HG03520 (cell line): ENCODE data around the gene RHEB.

Experiments used
- ATAC-seq: cut with Tn5 transposase; IDR thresholded peaks from one replicate; pipeline ENCODE4 v1.9.1; 2021; ENCODE audit warnings: mild to moderate bottlenecking, moderate library complexity; ENCODE audit not compliant: unreplicated experiment

The RHEB gene

DNA sequence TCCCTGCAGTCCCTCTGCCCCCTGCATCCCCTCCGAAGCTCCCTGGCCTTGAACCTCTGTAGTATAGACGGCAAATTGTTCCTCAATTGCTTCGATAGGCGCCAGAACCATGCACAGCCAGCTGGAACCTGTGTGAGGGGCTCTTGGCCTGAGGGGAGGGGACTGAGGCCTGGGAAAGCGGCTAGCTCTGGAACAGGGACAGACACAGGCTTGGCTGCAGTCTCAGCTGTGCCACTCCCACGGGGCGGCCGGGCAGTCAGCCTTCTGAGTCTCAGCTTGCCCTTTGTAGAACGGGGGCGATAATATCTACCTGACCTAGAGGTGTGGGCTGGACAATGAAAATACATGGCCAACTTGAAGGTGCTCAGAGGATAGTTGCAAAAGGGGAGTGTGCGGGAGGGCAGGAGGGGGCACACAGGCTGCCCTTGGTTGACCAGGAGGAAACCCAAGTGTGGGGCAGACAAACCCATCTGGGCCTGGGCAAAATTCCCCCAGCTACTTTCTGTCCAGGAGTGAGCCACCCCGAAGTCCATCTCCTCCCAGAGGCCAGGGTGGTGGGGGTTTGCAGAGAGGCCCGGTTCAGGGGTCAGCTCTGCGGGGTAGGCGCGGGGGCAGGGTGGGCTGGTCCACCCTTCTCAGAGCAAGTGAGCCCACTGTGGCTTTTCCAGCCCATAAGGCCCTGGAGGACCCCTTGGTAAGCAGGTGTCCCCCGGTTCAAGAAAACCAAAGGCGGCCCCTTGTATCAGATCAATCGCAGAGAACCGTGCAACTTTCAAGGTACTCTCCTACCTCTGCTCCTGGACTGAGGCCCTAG lies 84.4 kb downstream of the RHEB start:
- no peak for ATAC-seq

DNA sequence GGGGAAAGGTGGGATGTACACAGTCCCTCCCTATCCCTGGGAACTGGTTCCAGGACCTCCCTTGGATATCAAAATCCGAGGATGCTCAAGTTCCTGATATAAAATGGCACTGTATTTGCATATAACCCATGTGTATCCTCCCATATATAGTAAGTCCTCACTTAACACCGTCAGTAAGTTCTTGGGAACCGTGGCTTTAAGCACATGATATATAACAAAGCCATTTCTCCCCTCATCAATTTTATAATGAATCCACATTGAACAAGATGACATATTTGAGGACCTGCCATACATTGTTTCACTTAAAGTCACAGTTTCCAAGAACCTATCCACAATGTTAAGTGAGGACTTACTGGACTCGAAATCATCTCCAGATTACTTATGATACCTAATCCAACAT lies 85.1 kb downstream of the RHEB start:
- ATAC-seq = no peak

- ATAC-seq = no peak
These were observed 85.8 kb downstream of the RHEB start for GRCh38 chr7:151433721-151434400.

- peak; percentile 77 for ATAC-seq
These were observed 86.8 kb downstream of the RHEB start for GRCh38 chr7:151432658-151433521.

DNA sequence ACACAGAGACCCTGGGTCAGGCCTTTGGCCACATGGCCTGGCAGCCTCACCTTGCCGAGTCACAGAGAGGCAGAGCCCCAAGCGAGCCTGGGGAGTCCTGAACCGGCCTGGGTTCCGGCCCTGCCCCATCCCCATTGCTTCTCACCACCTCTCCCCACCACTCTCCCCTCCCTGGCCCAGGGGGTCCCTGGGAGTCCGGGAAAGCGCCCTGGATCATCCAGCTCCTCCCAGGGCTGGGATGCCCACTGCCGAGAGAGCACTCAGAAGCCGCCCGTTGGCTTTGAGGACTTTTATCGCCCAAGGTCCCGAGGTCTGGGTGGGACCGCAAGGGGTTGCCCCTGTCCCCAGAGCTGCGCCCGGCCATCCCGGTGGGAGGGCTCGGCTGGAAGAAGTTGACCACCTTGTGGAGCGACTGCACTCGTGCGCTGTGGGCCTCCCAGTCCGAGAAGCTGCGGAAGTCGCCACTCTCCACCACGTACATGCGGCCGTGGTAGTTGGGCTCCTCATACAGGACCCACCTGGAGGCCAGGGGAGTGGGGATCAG lies 87.9 kb downstream of the RHEB start:
- ATAC-seq = no peak

DNA sequence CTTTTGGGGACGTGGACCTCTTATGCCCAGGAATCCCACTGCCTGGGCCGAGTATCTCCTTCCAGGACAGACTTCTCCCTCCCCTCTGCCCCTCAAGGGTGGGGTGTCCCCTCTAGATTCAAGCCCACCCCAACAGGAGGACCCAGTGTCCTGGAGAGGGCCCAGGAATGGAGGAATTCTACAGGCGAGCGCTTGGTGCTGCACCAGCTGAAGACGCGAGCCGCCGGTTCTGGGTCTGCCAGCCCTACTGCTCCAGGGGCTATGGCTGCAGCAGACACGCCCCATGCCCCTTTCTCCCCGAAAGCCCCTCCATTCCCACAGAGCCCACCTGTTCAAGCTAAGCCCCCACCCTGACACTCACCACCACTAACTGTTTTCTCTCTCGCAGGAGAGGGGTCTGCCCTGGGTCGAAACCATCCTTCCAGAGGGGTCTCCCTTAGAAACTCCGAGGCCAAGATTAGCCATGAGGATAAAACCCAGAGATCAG lies 88.4 kb downstream of the RHEB start:
- no peak for ATAC-seq

- no peak for ATAC-seq
These were observed 89.1 kb downstream of the RHEB start for GRCh38 chr7:151430391-151431205.

- ATAC-seq = no peak
These were observed 89.9 kb downstream of the RHEB start for GRCh38 chr7:151429560-151430331.

DNA sequence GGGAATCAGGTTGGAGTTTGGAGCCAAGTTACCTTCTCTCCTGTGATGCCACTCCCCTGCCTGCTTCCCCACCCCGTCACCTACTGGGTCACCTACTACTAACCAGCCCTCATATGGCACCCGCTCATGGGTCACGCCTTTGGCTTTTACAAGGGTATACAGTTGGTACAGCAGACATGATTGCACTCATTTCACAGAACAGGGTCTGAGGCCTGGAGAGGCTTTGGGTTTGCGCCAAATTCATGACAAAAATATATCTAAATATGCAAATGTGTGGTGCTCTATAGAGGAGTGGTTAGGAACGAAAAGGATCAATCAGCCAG lies 90.5 kb downstream of the RHEB start:
- ATAC-seq = no peak

DNA sequence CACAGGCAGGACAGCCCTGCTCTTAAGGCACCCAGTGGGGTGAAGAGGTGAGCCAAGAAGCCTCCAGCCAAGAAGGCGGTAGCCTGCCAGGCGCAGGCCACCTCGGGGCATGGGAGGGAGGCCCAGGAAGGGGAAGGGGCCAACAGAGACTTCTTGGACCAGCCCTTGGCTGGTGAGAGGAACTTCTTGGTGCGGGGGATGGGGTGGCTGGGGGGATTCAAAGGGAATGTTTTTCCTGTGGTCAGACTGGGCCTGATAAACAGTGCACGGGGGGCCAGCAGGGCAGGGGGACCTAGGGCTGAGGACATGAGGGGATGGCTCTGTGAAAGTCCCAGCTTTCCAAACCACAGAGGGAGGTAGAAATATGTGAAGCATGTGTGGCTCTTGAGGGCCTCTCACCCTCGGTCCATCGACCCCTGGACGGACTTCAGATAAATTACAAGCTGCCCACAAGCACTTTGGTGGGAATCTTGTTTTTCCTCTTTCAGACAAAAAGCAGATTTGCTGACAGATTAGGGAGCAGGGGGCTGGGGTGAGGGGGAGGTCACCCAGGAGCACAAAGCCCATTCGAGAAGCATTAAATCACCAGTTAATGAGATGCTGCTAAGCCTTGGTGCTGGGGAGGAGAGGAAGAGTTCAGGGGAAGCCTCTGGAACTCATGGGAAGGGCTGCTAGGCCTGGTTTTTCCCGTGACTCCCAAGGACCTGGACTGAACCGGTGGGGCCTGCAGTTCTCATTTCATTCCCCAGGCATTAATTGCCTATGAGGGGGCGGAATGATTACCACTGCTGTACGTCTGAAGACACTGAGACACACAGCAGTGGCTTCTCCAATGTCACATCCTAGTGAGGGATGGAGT lies 91.1 kb downstream of the RHEB start:
- no peak for ATAC-seq

- ATAC-seq = no peak
These were observed 91.9 kb downstream of the RHEB start for GRCh38 chr7:151427705-151428377.

DNA sequence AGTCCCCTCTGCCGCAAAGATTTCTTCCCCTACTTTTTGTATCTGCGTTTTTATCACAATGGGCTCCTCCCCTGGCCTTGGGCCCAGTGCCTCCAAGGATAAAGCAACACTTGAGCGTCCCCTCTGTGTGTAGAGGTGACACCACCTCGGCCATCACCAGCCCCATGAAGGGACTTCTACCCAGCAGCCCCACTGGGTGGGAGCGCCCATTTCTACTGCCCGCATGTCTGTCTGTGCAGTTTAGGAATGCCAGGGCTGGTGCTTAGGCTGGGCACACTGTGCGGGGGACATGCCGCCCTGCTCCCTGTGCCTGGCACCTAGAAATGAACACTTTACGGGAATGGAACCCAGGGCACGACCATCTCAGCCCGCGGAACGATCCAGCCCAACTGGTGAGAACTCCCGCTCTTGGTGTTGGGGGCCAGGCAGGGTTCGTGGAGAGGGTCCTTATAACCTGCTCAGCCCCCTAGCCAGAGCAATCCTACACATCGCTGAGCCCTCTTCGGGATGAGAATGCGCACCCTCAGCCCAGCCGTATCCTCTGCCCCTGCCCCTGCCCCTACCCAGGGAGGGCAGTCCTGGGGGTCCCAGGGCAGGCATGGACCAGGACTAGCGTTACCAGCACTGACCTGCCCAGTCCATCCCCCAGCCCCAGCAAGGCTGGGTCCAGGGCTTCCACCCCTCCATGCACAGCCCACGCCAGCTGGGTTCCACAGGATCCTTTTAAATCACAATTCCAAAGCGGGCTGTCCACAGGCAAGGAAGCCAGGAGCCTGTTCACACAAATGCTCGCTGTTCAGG lies 92.6 kb downstream of the RHEB start:
- ATAC-seq = no peak

- no peak for ATAC-seq
These were observed 93.2 kb downstream of the RHEB start for GRCh38 chr7:151426441-151426903.

DNA sequence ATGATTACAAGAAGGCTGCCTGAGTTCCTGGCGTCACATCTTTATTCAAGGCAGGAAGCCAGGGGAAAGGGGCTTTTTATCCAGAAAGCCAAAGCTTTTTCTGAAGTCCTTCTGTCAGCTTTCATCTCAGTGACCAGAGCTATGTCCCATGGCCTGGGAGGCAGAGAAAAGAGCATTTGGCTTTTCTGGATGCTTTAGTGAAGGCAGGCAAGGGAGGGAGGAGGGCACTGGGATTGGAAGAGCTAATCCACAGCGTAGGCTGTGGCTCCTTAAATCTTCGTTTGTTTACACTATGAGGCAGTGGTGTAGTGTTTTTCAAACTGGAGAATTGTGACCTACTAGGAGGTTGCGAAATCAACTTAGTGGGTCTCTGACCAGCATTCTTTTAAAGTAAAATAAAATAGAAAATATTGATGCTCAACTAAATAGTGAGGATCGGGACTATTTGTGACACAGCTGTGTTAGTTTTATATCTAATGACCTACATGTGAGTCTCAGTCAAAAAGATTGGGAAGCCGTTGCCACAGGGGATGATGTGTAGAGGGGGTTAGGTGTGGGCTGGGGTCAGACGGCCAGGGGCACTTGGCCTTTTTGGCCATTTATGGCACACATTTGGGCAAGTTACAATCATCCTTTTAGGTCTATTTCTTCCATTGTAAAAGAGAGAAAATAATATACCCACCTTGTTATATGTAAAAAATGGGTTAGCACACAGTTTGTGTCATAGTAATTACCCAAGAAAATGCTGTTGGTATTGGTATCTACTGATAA lies 93.8 kb downstream of the RHEB start:
- ATAC-seq = no peak

DNA sequence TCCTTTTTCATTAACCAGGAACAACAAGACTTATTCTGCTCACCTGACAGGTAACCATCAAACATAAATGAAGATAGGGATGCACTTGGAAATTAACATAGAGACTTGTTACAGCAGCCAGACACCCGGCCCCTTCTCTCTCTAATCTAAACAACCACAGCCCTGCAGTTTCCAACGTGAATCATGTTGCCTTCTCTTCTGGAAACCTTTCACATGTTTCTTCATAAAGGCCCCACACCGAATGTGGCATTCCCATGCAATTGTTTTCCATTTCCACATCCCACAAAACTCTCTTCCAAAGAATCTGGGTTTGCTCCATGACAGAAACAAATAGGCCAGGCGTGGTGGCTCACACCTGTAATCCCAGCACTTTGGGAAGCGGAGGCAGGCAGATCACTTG lies 94.9 kb downstream of the RHEB start:
- ATAC-seq = no peak

DNA sequence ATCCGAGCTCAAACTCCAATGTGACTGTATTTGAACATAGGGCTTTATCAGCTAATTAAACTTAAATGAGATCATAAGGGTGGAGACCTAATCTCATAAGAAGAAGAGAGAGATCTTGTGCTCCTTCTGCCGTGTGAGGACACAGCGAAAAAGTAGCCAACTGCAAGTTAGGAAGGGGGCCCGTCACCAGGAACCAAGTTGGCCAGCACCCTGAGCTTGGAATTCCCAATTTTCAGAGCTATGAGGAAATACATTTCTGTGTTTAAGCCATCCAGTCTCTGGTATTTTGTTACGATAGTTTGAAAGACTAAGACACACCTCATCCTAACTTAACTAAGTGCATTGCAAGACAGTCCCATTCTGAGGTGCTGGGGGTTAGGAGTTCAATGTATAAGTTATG lies 95.8 kb downstream of the RHEB start:
- ATAC-seq = no peak
